WERI-Rb-1 (cell line): ENCODE data around the gene GSX1.

ENCODE experiments used
- DNase-seq: peaks from one replicate; pipeline ENCODE4 v3.0.0-alpha.2; 2020
- H3K27ac ChIP-seq: fragments of 250-450 bp; sonication (Bioruptor Pico); 2 replicates; pipeline ENCODE4 v1.5.1; 2020; ENCODE audit warnings: mild to moderate bottlenecking, moderate library complexity
- H3K27me3 ChIP-seq: fragments of 250-450 bp; sonication (Bioruptor Pico); 2 replicates; pipeline ENCODE4 v1.5.1; 2021; ENCODE audit warnings: mild to moderate bottlenecking, low read depth, moderate library complexity; ENCODE audit not compliant: insufficient read depth, severe bottlenecking
- H3K36me3 ChIP-seq: fragments of 250-450 bp; sonication (Bioruptor Pico); 2 replicates; pipeline ENCODE4 v1.5.1; 2020; ENCODE audit warnings: mild to moderate bottlenecking, moderate library complexity
- H3K4me3 ChIP-seq: 2 replicates; pipeline ENCODE4 v1.5.1; 2011; ENCODE audit warnings: low read depth, mild to moderate bottlenecking, control low read depth, low read length
- H3K9me3 ChIP-seq: fragments of 250-450 bp; sonication (Bioruptor Pico); 2 replicates; pipeline ENCODE4 v1.5.1; 2021; ENCODE audit warnings: mild to moderate bottlenecking, moderate library complexity; ENCODE audit not compliant: severe bottlenecking
- CTCF ChIP-seq: IDR thresholded peaks from 2 replicates; pipeline ENCODE4 v1.5.1; 2011; ENCODE audit warnings: low read depth, mild to moderate bottlenecking, control low read depth, inconsistent platforms, low read length

GSX1 gene

GRCh38 chr13:27791146-27791900, 960 bp upstream of the GSX1 start:
- peaks cover 52% of the 10 kb centered on the region for H3K9me3 ChIP-seq
- no peak overlapping the region for H3K27ac ChIP-seq
- DNase-seq = no peak
- H3K4me3 ChIP-seq = peak overlapping the region; percentile 2; the same call in 1 of the 2 replicates
- peaks cover 97% of the 10 kb centered on the region for H3K27me3 ChIP-seq
- no peaks in the 10 kb centered on the region for H3K36me3 ChIP-seq
- no peak for TF ChIP-seq CTCF

- H3K9me3 ChIP-seq = peaks cover 51% of the 10 kb centered on the region
- no peak for DNase-seq
- H3K27ac ChIP-seq = no peak overlapping the region
- no peaks in the 10 kb centered on the region for H3K36me3 ChIP-seq
- peaks cover 97% of the 10 kb centered on the region for H3K27me3 ChIP-seq
- no peak overlapping the region for H3K4me3 ChIP-seq
- no peak for TF ChIP-seq CTCF
These were observed 336 bp upstream of the GSX1 start for GRCh38 chr13:27791901-27792392.

- Histone ChIP-seq H3K27me3 (peaks cover 98% of the 10 kb centered on the region), H3K36me3 (no peaks in the 10 kb centered on the region), H3K4me3 (no peak overlapping the region), H3K9me3 (peaks cover 48% of the 10 kb centered on the region), H3K27ac (no peak overlapping the region)
- no peak for TF ChIP-seq CTCF
- DNase-seq = no peak
These were observed 1.5 kb downstream of the GSX1 start for GRCh38 chr13:27793507-27794367.

GRCh38 chr13:27794368-27794691, 2.0 kb downstream of the GSX1 start:
- H3K27ac ChIP-seq = no peak overlapping the region
- H3K4me3 ChIP-seq = no peak overlapping the region
- peaks cover 45% of the 10 kb centered on the region for H3K9me3 ChIP-seq
- no peak for DNase-seq
- no peak for TF ChIP-seq CTCF
- H3K27me3 ChIP-seq = peaks cover 98% of the 10 kb centered on the region
- H3K36me3 ChIP-seq = no peaks in the 10 kb centered on the region

- DNase-seq = no peak
- Histone ChIP-seq H3K27ac (no peak overlapping the region), H3K27me3 (peaks cover 98% of the 10 kb centered on the region), H3K36me3 (no peaks in the 10 kb centered on the region), H3K4me3 (no peak overlapping the region), H3K9me3 (peaks cover 45% of the 10 kb centered on the region)
- no peak for TF ChIP-seq CTCF
These were observed 2.8 kb downstream of the GSX1 start for GRCh38 chr13:27794921-27795717.
